H9 (cell line): Measurements from ENCODE around the gene TMEM131. TPM values are rescaled to one million over a fixed set of nuclear protein-coding genes. Genes with fewer than 3 reads are reported as not detected.

ENCODE experiments used
- DNase-seq: peaks from one replicate; pipeline ENCODE4 v3.0.0-alpha.2; 2017
- H2AFZ ChIP-seq: one replicate; pipeline ENCODE4 v1.6.1; 2013; ENCODE audit warnings: mild to moderate bottlenecking, low read length, control low read depth, moderate library complexity
- H2AK5ac ChIP-seq: 2 replicates; pipeline ENCODE4 v1.6.1; 2013; ENCODE audit warnings: low read length, control low read depth, mixed read lengths; ENCODE audit not compliant: insufficient read length
- H2BK120ac ChIP-seq: one replicate; pipeline ENCODE4 v1.6.1; 2013; ENCODE audit warnings: low read depth, mild to moderate bottlenecking, low read length, control low read depth, inconsistent platforms; ENCODE audit not compliant: poor library complexity, severe bottlenecking
- H2BK12ac ChIP-seq: 2 replicates; pipeline ENCODE4 v1.6.1; 2013; ENCODE audit warnings: low read length, control low read depth, mixed read lengths, low read depth; ENCODE audit not compliant: insufficient read length
- H2BK15ac ChIP-seq: 2 replicates; pipeline ENCODE4 v1.6.1; 2013; ENCODE audit warnings: low read depth, low read length, control low read depth
- H2BK20ac ChIP-seq: one replicate; pipeline ENCODE4 v1.6.1; 2013; ENCODE audit warnings: low read depth, mild to moderate bottlenecking, low read length, control low read depth, inconsistent platforms; ENCODE audit not compliant: poor library complexity, severe bottlenecking
- H2BK5ac ChIP-seq: 2 replicates; pipeline ENCODE4 v1.6.1; 2013; ENCODE audit warnings: low read length, control low read depth, mixed read lengths; ENCODE audit not compliant: insufficient read length
- H3K14ac ChIP-seq: 2 replicates; pipeline ENCODE4 v1.6.1; 2013; ENCODE audit warnings: low read length, control low read depth; ENCODE audit not compliant: insufficient read depth
- H3K18ac ChIP-seq: 2 replicates; pipeline ENCODE4 v1.6.1; 2013; ENCODE audit warnings: low read depth, mild to moderate bottlenecking, mixed read lengths, low read length, control low read depth; ENCODE audit not compliant: insufficient read length
- H3K23ac ChIP-seq: 2 replicates; pipeline ENCODE4 v1.6.1; 2013; ENCODE audit warnings: low read length, control low read depth, mixed read lengths, low read depth; ENCODE audit not compliant: insufficient read length
- H3K23me2 ChIP-seq: 2 replicates; pipeline ENCODE4 v1.6.1; 2013; ENCODE audit warnings: low read depth, mild to moderate bottlenecking, mixed read lengths, low read length, control low read depth; ENCODE audit not compliant: insufficient read length, poor library complexity, severe bottlenecking
- H3K27ac ChIP-seq: 2 replicates; pipeline ENCODE4 v1.5.1; 2013; ENCODE audit warnings: low read length, control low read depth, mixed read lengths, low read depth; ENCODE audit not compliant: insufficient read length
- H3K27me3 ChIP-seq: 2 replicates; pipeline ENCODE4 v1.6.1; 2013; ENCODE audit warnings: low read length, control low read depth, inconsistent platforms; ENCODE audit not compliant: insufficient read depth
- H3K4ac ChIP-seq: 2 replicates; pipeline ENCODE4 v1.6.1; 2013; ENCODE audit warnings: low read depth, mild to moderate bottlenecking, control low read depth, inconsistent platforms, low read length, moderate library complexity
- H3K4me1 ChIP-seq: 2 replicates; pipeline ENCODE4 v1.6.1; 2013; ENCODE audit warnings: low read length, control low read depth, inconsistent platforms; ENCODE audit not compliant: insufficient read depth
- H3K4me2 ChIP-seq: 2 replicates; pipeline ENCODE4 v1.6.1; 2013; ENCODE audit warnings: low read length, control low read depth, mixed read lengths; ENCODE audit not compliant: insufficient read length, insufficient read depth
- H3K56ac ChIP-seq: 2 replicates; pipeline ENCODE4 v1.6.1; 2013; ENCODE audit warnings: low read depth, mild to moderate bottlenecking, mixed read lengths, low read length, control low read depth; ENCODE audit not compliant: insufficient read length
- H3K79me1 ChIP-seq: 2 replicates; pipeline ENCODE4 v1.6.1; 2013; ENCODE audit warnings: low read depth, mild to moderate bottlenecking, moderate library complexity, low read length, control low read depth, inconsistent platforms; ENCODE audit not compliant: insufficient read depth, poor library complexity, severe bottlenecking
- H3K79me2 ChIP-seq: 2 replicates; pipeline ENCODE4 v1.6.1; 2013; ENCODE audit warnings: low read length, control low read depth, inconsistent platforms; ENCODE audit not compliant: insufficient read depth
- H3K9ac ChIP-seq: 2 replicates; pipeline ENCODE4 v1.6.1; 2013; ENCODE audit warnings: low read length, control low read depth, mixed read lengths; ENCODE audit not compliant: insufficient read length; ENCODE audit errors: extremely low read depth
- H3K9me3 ChIP-seq: one replicate; pipeline ENCODE4 v1.6.1; 2013; ENCODE audit warnings: low read depth, low read length, inconsistent platforms; ENCODE audit not compliant: control insufficient read depth
- H3T11ph ChIP-seq: one replicate; pipeline ENCODE4 v1.6.1; 2013; ENCODE audit warnings: mild to moderate bottlenecking, low read length, control low read depth, inconsistent platforms
- H4K20me1 ChIP-seq: one replicate; pipeline ENCODE4 v1.6.1; 2013; ENCODE audit not compliant: control insufficient read depth, insufficient read length, insufficient read depth
- H4K5ac ChIP-seq: 2 replicates; pipeline ENCODE4 v1.6.1; 2013; ENCODE audit warnings: low read depth, mild to moderate bottlenecking, mixed read lengths, low read length, control low read depth; ENCODE audit not compliant: insufficient read length
- H4K8ac ChIP-seq: replicated peaks from 2 replicates; pipeline ENCODE4 v1.6.1; 2013; ENCODE audit warnings: low read length, control low read depth, mixed read lengths, low read depth; ENCODE audit not compliant: insufficient read length
- H4K91ac ChIP-seq: 2 replicates; pipeline ENCODE4 v1.6.1; 2013; ENCODE audit warnings: low read depth, mild to moderate bottlenecking, moderate library complexity, mixed read lengths, low read length, control low read depth; ENCODE audit not compliant: insufficient read length
- H3K27ac Mint-ChIP-seq, 3 experiments: 2 replicates in 2 of 3; 3 replicates in 1 of 3; pipeline ENCODE4 v1.8.0; 2020 to 2021; ENCODE audit warnings: mixed read lengths in 3 of 3, mild to moderate bottlenecking in 1 of 3, moderate library complexity in 1 of 3
- H3K27me3 Mint-ChIP-seq: 2 replicates; pipeline ENCODE4 v1.8.0; 2021; ENCODE audit warnings: low read depth, mild to moderate bottlenecking, moderate library complexity, mixed read lengths
- H3K36me3 Mint-ChIP-seq, 3 experiments: 2 replicates in 2 of 3; 3 replicates in 1 of 3; pipeline ENCODE4 v1.8.0; 2020 to 2021; ENCODE audit warnings: low read depth in 3 of 3, mixed read lengths in 3 of 3; ENCODE audit not compliant: insufficient read depth in 1 of 3
- H3K4me1 Mint-ChIP-seq, 2 experiments: 2 replicates each; pipeline ENCODE4 v1.8.0; 2020; ENCODE audit warnings: mixed read lengths in 2 of 2
- H3K4me3 Mint-ChIP-seq, 2 experiments: 2 replicates in 1 of 2; 3 replicates in 1 of 2; pipeline ENCODE4 v1.8.0; 2020 to 2021; ENCODE audit warnings: mild to moderate bottlenecking in 2 of 2, mixed read lengths in 2 of 2, moderate library complexity in 1 of 2
- H3K9me3 Mint-ChIP-seq, 2 experiments: 2 replicates in 1 of 2; 3 replicates in 1 of 2; pipeline ENCODE4 v1.8.0; 2020; ENCODE audit warnings: mild to moderate bottlenecking in 2 of 2, mixed read lengths in 2 of 2, moderate library complexity in 1 of 2
- WGBS: extraction: QIAGEN DNeasy Blood & Tissue Kit; methylation state at CpG from one replicate; pipeline ENCODE4 v1.1.7; 2013; ENCODE audit warnings: missing lambda C conversion rate, low lambda C conversion rate, mixed read lengths; ENCODE audit not compliant: insufficient read length; ENCODE audit errors: extremely low coverage; 5-methylcytosine and 5-hydroxymethylcytosine counted together
- total RNA-seq: library from RNA; stranded (reverse); gene quantifications from 2 replicates; pipeline ENCODE4 v1.2.1, GENCODE V29; 2021
- TF ChIP-seq, protein P1 (sequence below): fragments of 200-600 bp; sonication (generic); conservative IDR thresholded peaks from 3 replicates; pipeline ENCODE4 v1.8.0; 2021; ENCODE audit warnings: antibody characterized with exemption, mild to moderate bottlenecking

Gene TMEM131
- total RNA-seq, 1 experiment from 2014 or later, result 20.9 TPM

DNA sequence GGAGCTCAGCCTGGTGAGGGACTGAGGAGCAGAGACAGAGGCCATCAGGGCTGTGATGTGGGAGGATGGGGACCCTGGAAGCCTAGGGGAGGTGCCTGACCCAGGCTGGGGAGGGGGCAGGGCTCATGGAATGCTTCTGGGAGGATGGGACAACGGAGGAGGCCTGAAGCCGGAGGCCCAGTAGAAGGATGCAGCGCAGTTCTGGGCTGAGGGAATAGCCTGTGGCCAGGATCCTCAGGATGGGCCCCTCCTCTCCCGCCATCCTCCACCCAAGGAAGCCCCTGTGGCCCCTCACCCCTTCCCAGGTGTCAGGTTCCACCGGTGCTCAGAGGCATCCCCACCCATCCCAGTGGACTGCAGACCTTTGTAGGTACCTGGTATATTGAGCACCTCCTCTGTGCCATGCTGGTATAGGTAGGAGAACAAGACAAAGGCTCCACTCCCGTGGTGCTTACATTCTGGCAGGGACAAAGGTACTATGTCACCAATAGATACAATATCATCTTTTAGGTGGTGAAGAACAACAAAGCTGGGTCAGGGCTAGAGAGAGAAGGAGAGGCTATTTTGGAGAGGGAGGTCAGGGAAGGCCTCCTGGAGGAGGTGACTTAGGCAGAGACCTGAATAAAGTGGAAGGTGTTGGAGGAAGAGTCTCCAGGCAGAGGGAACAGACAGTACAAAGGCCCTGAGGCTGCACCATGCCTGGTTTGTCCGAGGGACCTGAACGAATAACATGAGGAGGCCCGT, 279.6 kb downstream of the TMEM131 start:
- H3K18ac ChIP-seq, result no peak overlapping the region
- H3K9me3 ChIP-seq, result no peaks in the 10 kb centered on the region
- Mint-ChIP-seq H3K27ac (peak overlapping the region in 2 of 3 experiments; percentile 2 to 39; a peak in 2 of 7 replicates), H3K4me1 (peaks cover 25 to 26% of the 10 kb centered on the region in 2 experiments), H3K27me3 (peaks cover 5% of the 10 kb centered on the region), H3K9me3 (no peaks in the 10 kb centered on the region; a peak in 1 of 5 replicates), H3K4me3 (no peak overlapping the region; a peak in 1 of 5 replicates), H3K36me3 (no peaks in the 10 kb centered on the region; a peak in 1 of 7 replicates)
- H2BK5ac ChIP-seq, result no peak overlapping the region
- no peak overlapping the region for H3K56ac ChIP-seq
- no peak overlapping the region for H3K4ac ChIP-seq
- no peak overlapping the region for H3T11ph ChIP-seq
- no peaks in the 10 kb centered on the region for H4K20me1 ChIP-seq
- H3K9ac ChIP-seq, result no peak overlapping the region
- H3K79me2 ChIP-seq, result no peaks in the 10 kb centered on the region
- no peak overlapping the region for H2BK15ac ChIP-seq
- H3K27me3 ChIP-seq, result no peaks in the 10 kb centered on the region
- H4K91ac ChIP-seq, result no peak overlapping the region
- H2BK20ac ChIP-seq, result no peak overlapping the region
- peaks cover 6% of the 10 kb centered on the region for H3K4me1 ChIP-seq
- TF ChIP-seq, protein P1, sequence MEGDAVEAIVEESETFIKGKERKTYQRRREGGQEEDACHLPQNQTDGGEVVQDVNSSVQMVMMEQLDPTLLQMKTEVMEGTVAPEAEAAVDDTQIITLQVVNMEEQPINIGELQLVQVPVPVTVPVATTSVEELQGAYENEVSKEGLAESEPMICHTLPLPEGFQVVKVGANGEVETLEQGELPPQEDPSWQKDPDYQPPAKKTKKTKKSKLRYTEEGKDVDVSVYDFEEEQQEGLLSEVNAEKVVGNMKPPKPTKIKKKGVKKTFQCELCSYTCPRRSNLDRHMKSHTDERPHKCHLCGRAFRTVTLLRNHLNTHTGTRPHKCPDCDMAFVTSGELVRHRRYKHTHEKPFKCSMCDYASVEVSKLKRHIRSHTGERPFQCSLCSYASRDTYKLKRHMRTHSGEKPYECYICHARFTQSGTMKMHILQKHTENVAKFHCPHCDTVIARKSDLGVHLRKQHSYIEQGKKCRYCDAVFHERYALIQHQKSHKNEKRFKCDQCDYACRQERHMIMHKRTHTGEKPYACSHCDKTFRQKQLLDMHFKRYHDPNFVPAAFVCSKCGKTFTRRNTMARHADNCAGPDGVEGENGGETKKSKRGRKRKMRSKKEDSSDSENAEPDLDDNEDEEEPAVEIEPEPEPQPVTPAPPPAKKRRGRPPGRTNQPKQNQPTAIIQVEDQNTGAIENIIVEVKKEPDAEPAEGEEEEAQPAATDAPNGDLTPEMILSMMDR, result no peak
- H2BK120ac ChIP-seq, result no peak overlapping the region
- no peak overlapping the region for H2BK12ac ChIP-seq
- no peak overlapping the region for H2AK5ac ChIP-seq
- H3K23ac ChIP-seq, result no peak overlapping the region
- no peak overlapping the region for H3K4me2 ChIP-seq
- no peaks in the 10 kb centered on the region for H3K79me1 ChIP-seq
- no peak overlapping the region for H2AFZ ChIP-seq
- DNase-seq, result no peak
- H3K23me2 ChIP-seq, result no peaks in the 10 kb centered on the region
- no CpG with 5 or more reads among the region's 9 CpGs for WGBS
- H3K14ac ChIP-seq, result no peak overlapping the region
- H4K8ac ChIP-seq, result no peak overlapping the region
- H3K27ac ChIP-seq, result no peak overlapping the region
- no peak overlapping the region for H4K5ac ChIP-seq
